Spinal cord (tissue), 10 donors: Measurements from ENCODE around the gene NANOS3. TPM values are rescaled to one million over a fixed set of nuclear protein-coding genes. Genes with fewer than 3 reads are reported as not detected.

Experiments
- DNase-seq, 6 donors: peaks; one replicate each; pipeline versions ENCODE4 v3.0.0 to v3.0.0-alpha.2; 2013 to 2015; ENCODE audit warnings: low spot score in 6 of 6, low read depth in 4 of 6
- H3K27ac ChIP-seq: one replicate; pipeline ENCODE4 v1.5.1; 2013; ENCODE audit warnings: low read depth, low read length, control low read depth
- H3K27me3 ChIP-seq: one replicate; pipeline ENCODE4 v1.6.1; 2013; ENCODE audit warnings: low read length; ENCODE audit not compliant: control insufficient read depth, insufficient read depth
- H3K36me3 ChIP-seq: one replicate; pipeline ENCODE4 v1.6.1; 2013; ENCODE audit warnings: low read length; ENCODE audit not compliant: control insufficient read depth, insufficient read depth
- H3K4me1 ChIP-seq: one replicate; pipeline ENCODE4 v1.6.1; 2013; ENCODE audit warnings: low read length; ENCODE audit not compliant: control insufficient read depth, insufficient read depth
- H3K4me3 ChIP-seq: one replicate; pipeline ENCODE4 v1.5.1; 2013; ENCODE audit warnings: low read depth, low read length, control low read depth
- H3K9me3 ChIP-seq: one replicate; pipeline ENCODE4 v1.6.1; 2013; ENCODE audit warnings: low read length; ENCODE audit not compliant: control insufficient read depth, insufficient read depth
- WGBS: methylation state at CpG from one replicate; pipeline ENCODE4 v1.1.5; 2013; ENCODE audit warnings: missing lambda C conversion rate; ENCODE audit not compliant: insufficient coverage; 5-methylcytosine and 5-hydroxymethylcytosine counted together
- polyA plus RNA-seq, 2 donors: library from polyadenylated mRNA; unstranded; fragments of 120-200 nt; gene quantifications; one replicate each; pipeline ENCODE4 v1.2.1, GENCODE V29; 2013; ENCODE audit not compliant: insufficient read length in 2 of 2
- small RNA-seq: library from RNA; depleted of rRNA; stranded (forward); fragments of <200 nt; gene quantifications from one replicate; pipeline ENCODE3, GENCODE V24; 2014; ENCODE audit warnings: low replicate concordance
- total RNA-seq, 2 donors: library from RNA; depleted of rRNA in 1 of 2; stranded (reverse); fragments of 120-200 nt in 1 of 2; fragments of >200 nt in 1 of 2; gene quantifications; one replicate each; pipeline versions ENCODE4 v1.2.3 to v1.2.4, GENCODE V29; 2013 to 2014
- donor health status: healthy.

The NANOS3 gene
- total and polyA plus RNA-seq, 4 donors: 11.2 to 24.6 (median 23.1) TPM; not detected in 1

DNA sequence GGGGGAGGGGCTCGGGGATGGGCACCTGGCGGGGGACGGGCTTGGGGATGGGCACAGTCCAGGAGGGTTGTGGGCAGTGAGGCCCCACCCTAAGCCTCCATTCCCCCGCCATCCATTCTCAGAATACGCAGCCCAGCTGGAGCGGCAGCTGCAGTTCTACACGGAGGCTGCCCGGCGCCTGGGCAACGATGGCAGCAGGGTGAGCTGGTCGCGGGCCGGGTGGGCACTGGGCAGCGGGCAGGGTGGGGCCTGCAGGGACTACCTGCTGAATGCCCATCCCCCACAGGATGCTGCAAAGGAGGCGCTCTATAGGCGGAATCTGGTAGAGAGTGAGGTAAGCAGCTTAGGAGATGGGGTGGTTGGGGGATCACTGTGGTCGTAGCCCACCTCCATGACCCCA lies 53.0 kb downstream of the NANOS3 start:
- no peaks in the 10 kb centered on the region for H3K9me3 ChIP-seq
- H3K36me3 ChIP-seq: peaks cover 75% of the 10 kb centered on the region
- 80% methylated on average over 4 of the region's 17 CpGs for WGBS
- H3K4me1 ChIP-seq: no peaks in the 10 kb centered on the region
- no peaks in the 10 kb centered on the region for H3K27me3 ChIP-seq
- H3K4me3 ChIP-seq: no peak overlapping the region
- DNase-seq: no peak
- no peak overlapping the region for H3K27ac ChIP-seq

Small RNA genes lying within 50 kb of the gene (small RNA-seq; reads per million reads assigned to genes)
- gene MIR181C (825 reads per million, percentile 99 among the genes with 10 or more reads in this experiment), gene MIR181D (80.3 reads per million, percentile 98 among the genes with 10 or more reads in this experiment)

Other genes with a start within 250 kb of the NANOS3 start
- 10 to 100 TPM; 22.1 to 44.9 TPM for gene MRI1, start 112.6 kb upstream of the NANOS3 start, total RNA-seq
- gene MRI1, start 112.6 kb upstream of the NANOS3 start, polyA plus RNA-seq: 10 to 100 TPM; 35.4 to 48.1 TPM
- gene C19orf53, start 102.7 kb upstream of the NANOS3 start, total RNA-seq: 100 to 1,000 TPM in 1 of 2 donors, 10 to 100 TPM in 1; 31.1 to 136 TPM
- 100 to 1,000 TPM; 122 to 129 TPM for gene C19orf53, start 102.7 kb upstream of the NANOS3 start, polyA plus RNA-seq
- gene ZSWIM4, start 81.7 kb upstream of the NANOS3 start, total RNA-seq: 1 to 10 TPM; 2.9 to 4.0 TPM
- 10 to 100 TPM in 1 of 2 donors, 1 to 10 TPM in 1; 9.4 to 10.5 TPM for gene ZSWIM4, start 81.7 kb upstream of the NANOS3 start, polyA plus RNA-seq
- gene BRME1, start 29.0 kb downstream of the NANOS3 start, total RNA-seq: 1 to 10 TPM; 3.3 to 7.2 TPM
- 10 to 100 TPM; 14.7 to 15.5 TPM for gene BRME1, start 29.0 kb downstream of the NANOS3 start, polyA plus RNA-seq
- gene CC2D1A, start 29.1 kb downstream of the NANOS3 start, total RNA-seq: 10 to 100 TPM; 11.8 to 27.4 TPM
- 100 to 1,000 TPM in 1 of 2 donors, 10 to 100 TPM in 1; 81.1 to 112 TPM for gene CC2D1A, start 29.1 kb downstream of the NANOS3 start, polyA plus RNA-seq
- 1 to 10 TPM in 1 of 2 donors, under 1 TPM in 1; 0.30 to 1.2 TPM for gene PODNL1, start 61.3 kb downstream of the NANOS3 start, total RNA-seq
- 1 to 10 TPM; 5.0 to 7.5 TPM for gene PODNL1, start 61.3 kb downstream of the NANOS3 start, polyA plus RNA-seq
- 10 to 100 TPM; 10.9 to 25.3 TPM for gene DCAF15, start 75.4 kb downstream of the NANOS3 start, total RNA-seq
- 10 to 100 TPM; 45.3 to 49.9 TPM for gene DCAF15, start 75.4 kb downstream of the NANOS3 start, polyA plus RNA-seq
- gene RFX1, start 129.2 kb downstream of the NANOS3 start, total RNA-seq: 1 to 10 TPM; 2.6 to 5.8 TPM
- gene RFX1, start 129.2 kb downstream of the NANOS3 start, polyA plus RNA-seq: 10 to 100 TPM; 14.5 to 16.2 TPM
- gene RLN3, start 151.0 kb downstream of the NANOS3 start, total RNA-seq: not detected
- gene RLN3, start 151.0 kb downstream of the NANOS3 start, polyA plus RNA-seq: not detected
- 1 to 10 TPM; 4.1 to 4.7 TPM for gene IL27RA, start 154.6 kb downstream of the NANOS3 start, total RNA-seq
- 1 to 10 TPM; 5.6 to 5.7 TPM for gene IL27RA, start 154.6 kb downstream of the NANOS3 start, polyA plus RNA-seq
- 1 to 10 TPM; 1.7 to 4.0 TPM for gene PALM3, start 184.9 kb downstream of the NANOS3 start, total RNA-seq
- 10 to 100 TPM; 26.8 to 27.3 TPM for gene PALM3, start 184.9 kb downstream of the NANOS3 start, polyA plus RNA-seq
- gene MISP3, start 195.7 kb downstream of the NANOS3 start, total RNA-seq: 1 to 10 TPM; 1.2 to 5.2 TPM
- gene MISP3, start 195.7 kb downstream of the NANOS3 start, polyA plus RNA-seq: 10 to 100 TPM; 10.9 to 12.4 TPM
- gene C19orf67, start 208.6 kb downstream of the NANOS3 start, total RNA-seq: under 1 TPM in 1 of 2 donors, not detected in 1; 0.22 TPM
- under 1 TPM in 1 of 2 donors, not detected in 1; 0.21 TPM for gene C19orf67, start 208.6 kb downstream of the NANOS3 start, polyA plus RNA-seq
- gene SAMD1, start 213.6 kb downstream of the NANOS3 start, total RNA-seq: 10 to 100 TPM; 19.9 to 34.9 TPM
- gene SAMD1, start 213.6 kb downstream of the NANOS3 start, polyA plus RNA-seq: 10 to 100 TPM; 78.6 to 83.1 TPM
- 10 to 100 TPM; 44.1 to 77.8 TPM for gene PRKACA, start 240.6 kb downstream of the NANOS3 start, total RNA-seq
- gene PRKACA, start 240.6 kb downstream of the NANOS3 start, polyA plus RNA-seq: 100 to 1,000 TPM; 145 to 161 TPM